WTC11 (cell line): Measurements from ENCODE around the gene TTLL3.

Experiments
- IRF2 ChIP-seq: sonication (generic); formaldehyde crosslinking; IDR thresholded peaks from 2 replicates; pipeline ENCODE4 v1.8.0; 2022; ENCODE audit warnings: low read depth, missing genetic modification reagents, borderline replicate concordance
- SP1 ChIP-seq: sonication (generic); formaldehyde crosslinking; conservative IDR thresholded peaks from 2 replicates; pipeline ENCODE4 v1.8.1; 2022; ENCODE audit warnings: missing genetic modification reagents
- TEAD4 ChIP-seq: sonication (generic); formaldehyde crosslinking; IDR thresholded peaks from 2 replicates; pipeline ENCODE4 v1.8.0; 2022; ENCODE audit warnings: mild to moderate bottlenecking, missing genetic modification reagents
- ZNF232 ChIP-seq: sonication (generic); formaldehyde crosslinking; IDR thresholded peaks from 2 replicates; pipeline ENCODE4 v1.8.0; 2022; ENCODE audit warnings: mild to moderate bottlenecking, missing genetic modification reagents
- ZNF263 ChIP-seq: sonication (generic); formaldehyde crosslinking; IDR thresholded peaks from 2 replicates; pipeline ENCODE4 v1.8.1; 2022; ENCODE audit warnings: low read depth, mild to moderate bottlenecking, moderate library complexity, missing genetic modification reagents
- TF ChIP-seq, protein P1 (sequence below): fragments of 200-600 bp; IDR thresholded peaks from 2 replicates; pipeline ENCODE4 v1.8.0; 2022; ENCODE audit warnings: antibody characterized with exemption
- TF ChIP-seq, protein P2 (sequence below): sonication (generic); formaldehyde crosslinking; IDR thresholded peaks from 2 replicates; pipeline ENCODE4 v1.8.0; 2022; ENCODE audit warnings: mild to moderate bottlenecking, missing genetic modification reagents
- TF ChIP-seq, protein P3 (sequence below): sonication (generic); formaldehyde crosslinking; IDR thresholded peaks from 2 replicates; pipeline ENCODE4 v1.8.1; 2022; ENCODE audit warnings: low read depth, mild to moderate bottlenecking, moderate library complexity, missing genetic modification reagents, borderline replicate concordance
- TF ChIP-seq, protein P4 (sequence below): sonication (generic); formaldehyde crosslinking; IDR thresholded peaks from 2 replicates; pipeline ENCODE4 v1.8.1; 2023; ENCODE audit warnings: mild to moderate bottlenecking, moderate library complexity, missing genetic modification reagents
- TF ChIP-seq, protein P5 (sequence below): sonication (generic); formaldehyde crosslinking; IDR thresholded peaks from 2 replicates; pipeline ENCODE4 v1.8.1; 2022; ENCODE audit warnings: low read depth, missing genetic modification reagents, borderline replicate concordance
- TF ChIP-seq, protein P6 (sequence below): sonication (generic); formaldehyde crosslinking; IDR thresholded peaks from 2 replicates; pipeline ENCODE4 v1.8.0; 2023; ENCODE audit warnings: missing genetic modification reagents, mild to moderate bottlenecking, borderline replicate concordance

DNA sequence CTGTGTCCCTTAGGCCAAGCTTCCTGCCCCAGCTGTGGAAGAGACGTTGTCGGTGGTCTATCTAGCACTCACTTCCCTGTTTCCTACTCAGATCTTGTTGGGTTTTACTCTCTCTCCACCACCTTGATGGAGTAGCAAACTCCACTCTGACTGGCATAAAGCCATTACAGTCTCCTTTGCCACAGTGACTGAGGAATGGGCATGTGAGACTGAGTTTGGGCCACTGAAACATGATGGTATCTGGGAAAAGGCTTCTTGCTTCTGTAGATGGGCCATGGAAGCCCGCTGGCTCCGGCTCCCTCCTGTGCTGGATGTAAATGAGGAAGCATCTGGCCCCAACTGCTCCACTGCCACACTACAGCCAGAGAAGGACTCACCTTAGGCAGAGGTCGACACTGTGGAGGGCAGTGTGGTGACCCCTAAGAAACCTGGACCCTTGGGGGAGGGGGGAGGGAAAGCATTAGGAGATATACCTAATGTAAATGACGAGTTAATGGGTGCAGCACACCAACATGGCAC is 30.9 kb upstream of the TTLL3 start:
- TF ChIP-seq, protein P1, sequence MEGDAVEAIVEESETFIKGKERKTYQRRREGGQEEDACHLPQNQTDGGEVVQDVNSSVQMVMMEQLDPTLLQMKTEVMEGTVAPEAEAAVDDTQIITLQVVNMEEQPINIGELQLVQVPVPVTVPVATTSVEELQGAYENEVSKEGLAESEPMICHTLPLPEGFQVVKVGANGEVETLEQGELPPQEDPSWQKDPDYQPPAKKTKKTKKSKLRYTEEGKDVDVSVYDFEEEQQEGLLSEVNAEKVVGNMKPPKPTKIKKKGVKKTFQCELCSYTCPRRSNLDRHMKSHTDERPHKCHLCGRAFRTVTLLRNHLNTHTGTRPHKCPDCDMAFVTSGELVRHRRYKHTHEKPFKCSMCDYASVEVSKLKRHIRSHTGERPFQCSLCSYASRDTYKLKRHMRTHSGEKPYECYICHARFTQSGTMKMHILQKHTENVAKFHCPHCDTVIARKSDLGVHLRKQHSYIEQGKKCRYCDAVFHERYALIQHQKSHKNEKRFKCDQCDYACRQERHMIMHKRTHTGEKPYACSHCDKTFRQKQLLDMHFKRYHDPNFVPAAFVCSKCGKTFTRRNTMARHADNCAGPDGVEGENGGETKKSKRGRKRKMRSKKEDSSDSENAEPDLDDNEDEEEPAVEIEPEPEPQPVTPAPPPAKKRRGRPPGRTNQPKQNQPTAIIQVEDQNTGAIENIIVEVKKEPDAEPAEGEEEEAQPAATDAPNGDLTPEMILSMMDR, result no peak
- TF ChIP-seq SP1 (CRISPR knock-in tag) (no peak), ZNF232 (CRISPR knock-in tag) (no peak), ZNF263 (no peak), TEAD4 (no peak), IRF2 (CRISPR knock-in tag) (no peak)
- TF ChIP-seq, protein P2, sequence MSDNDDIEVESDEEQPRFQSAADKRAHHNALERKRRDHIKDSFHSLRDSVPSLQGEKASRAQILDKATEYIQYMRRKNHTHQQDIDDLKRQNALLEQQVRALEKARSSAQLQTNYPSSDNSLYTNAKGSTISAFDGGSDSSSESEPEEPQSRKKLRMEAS (CRISPR knock-in tag), result no peak
- TF ChIP-seq, protein P3, sequence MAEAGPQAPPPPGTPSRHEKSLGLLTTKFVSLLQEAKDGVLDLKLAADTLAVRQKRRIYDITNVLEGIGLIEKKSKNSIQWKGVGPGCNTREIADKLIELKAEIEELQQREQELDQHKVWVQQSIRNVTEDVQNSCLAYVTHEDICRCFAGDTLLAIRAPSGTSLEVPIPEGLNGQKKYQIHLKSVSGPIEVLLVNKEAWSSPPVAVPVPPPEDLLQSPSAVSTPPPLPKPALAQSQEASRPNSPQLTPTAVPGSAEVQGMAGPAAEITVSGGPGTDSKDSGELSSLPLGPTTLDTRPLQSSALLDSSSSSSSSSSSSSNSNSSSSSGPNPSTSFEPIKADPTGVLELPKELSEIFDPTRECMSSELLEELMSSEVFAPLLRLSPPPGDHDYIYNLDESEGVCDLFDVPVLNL (CRISPR knock-in tag), result no peak
- TF ChIP-seq, protein P4, sequence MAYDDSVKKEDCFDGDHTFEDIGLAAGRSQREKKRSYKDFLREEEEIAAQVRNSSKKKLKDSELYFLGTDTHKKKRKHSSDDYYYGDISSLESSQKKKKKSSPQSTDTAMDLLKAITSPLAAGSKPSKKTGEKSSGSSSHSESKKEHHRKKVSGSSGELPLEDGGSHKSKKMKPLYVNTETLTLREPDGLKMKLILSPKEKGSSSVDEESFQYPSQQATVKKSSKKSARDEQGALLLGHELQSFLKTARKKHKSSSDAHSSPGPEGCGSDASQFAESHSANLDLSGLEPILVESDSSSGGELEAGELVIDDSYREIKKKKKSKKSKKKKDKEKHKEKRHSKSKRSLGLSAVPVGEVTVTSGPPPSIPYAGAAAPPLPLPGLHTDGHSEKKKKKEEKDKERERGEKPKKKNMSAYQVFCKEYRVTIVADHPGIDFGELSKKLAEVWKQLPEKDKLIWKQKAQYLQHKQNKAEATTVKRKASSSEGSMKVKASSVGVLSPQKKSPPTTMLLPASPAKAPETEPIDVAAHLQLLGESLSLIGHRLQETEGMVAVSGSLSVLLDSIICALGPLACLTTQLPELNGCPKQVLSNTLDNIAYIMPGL (CRISPR knock-in tag), result no peak
- TF ChIP-seq, protein P5, sequence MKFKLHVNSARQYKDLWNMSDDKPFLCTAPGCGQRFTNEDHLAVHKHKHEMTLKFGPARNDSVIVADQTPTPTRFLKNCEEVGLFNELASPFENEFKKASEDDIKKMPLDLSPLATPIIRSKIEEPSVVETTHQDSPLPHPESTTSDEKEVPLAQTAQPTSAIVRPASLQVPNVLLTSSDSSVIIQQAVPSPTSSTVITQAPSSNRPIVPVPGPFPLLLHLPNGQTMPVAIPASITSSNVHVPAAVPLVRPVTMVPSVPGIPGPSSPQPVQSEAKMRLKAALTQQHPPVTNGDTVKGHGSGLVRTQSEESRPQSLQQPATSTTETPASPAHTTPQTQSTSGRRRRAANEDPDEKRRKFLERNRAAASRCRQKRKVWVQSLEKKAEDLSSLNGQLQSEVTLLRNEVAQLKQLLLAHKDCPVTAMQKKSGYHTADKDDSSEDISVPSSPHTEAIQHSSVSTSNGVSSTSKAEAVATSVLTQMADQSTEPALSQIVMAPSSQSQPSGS (CRISPR knock-in tag), result no peak
- TF ChIP-seq, protein P6, sequence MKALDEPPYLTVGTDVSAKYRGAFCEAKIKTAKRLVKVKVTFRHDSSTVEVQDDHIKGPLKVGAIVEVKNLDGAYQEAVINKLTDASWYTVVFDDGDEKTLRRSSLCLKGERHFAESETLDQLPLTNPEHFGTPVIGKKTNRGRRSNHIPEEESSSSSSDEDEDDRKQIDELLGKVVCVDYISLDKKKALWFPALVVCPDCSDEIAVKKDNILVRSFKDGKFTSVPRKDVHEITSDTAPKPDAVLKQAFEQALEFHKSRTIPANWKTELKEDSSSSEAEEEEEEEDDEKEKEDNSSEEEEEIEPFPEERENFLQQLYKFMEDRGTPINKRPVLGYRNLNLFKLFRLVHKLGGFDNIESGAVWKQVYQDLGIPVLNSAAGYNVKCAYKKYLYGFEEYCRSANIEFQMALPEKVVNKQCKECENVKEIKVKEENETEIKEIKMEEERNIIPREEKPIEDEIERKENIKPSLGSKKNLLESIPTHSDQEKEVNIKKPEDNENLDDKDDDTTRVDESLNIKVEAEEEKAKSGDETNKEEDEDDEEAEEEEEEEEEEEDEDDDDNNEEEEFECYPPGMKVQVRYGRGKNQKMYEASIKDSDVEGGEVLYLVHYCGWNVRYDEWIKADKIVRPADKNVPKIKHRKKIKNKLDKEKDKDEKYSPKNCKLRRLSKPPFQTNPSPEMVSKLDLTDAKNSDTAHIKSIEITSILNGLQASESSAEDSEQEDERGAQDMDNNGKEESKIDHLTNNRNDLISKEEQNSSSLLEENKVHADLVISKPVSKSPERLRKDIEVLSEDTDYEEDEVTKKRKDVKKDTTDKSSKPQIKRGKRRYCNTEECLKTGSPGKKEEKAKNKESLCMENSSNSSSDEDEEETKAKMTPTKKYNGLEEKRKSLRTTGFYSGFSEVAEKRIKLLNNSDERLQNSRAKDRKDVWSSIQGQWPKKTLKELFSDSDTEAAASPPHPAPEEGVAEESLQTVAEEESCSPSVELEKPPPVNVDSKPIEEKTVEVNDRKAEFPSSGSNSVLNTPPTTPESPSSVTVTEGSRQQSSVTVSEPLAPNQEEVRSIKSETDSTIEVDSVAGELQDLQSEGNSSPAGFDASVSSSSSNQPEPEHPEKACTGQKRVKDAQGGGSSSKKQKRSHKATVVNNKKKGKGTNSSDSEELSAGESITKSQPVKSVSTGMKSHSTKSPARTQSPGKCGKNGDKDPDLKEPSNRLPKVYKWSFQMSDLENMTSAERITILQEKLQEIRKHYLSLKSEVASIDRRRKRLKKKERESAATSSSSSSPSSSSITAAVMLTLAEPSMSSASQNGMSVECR (CRISPR knock-in tag), result no peak
